Sigmoid colon (tissue), 4 donors: Measurements from ENCODE around the gene IFNA13.

Source experiments
- EP300 ChIP-seq, 4 donors: sonication (generic); formaldehyde crosslinking; IDR thresholded peaks; one replicate each; pipeline ENCODE4 v1.6.1; 2017; ENCODE audit warnings: antibody characterized with exemption in 4 of 4
- POLR2A ChIP-seq, 2 donors: fragments of 450-650 bp; IDR thresholded peaks; one replicate each; pipeline ENCODE4 v1.6.1; 2016; ENCODE audit warnings: antibody characterized with exemption in 2 of 2, mild to moderate bottlenecking in 2 of 2, moderate library complexity in 2 of 2
- POLR2AphosphoS5 ChIP-seq, 4 donors: sonication (generic); formaldehyde crosslinking; IDR thresholded peaks; one replicate each; pipeline ENCODE4 v1.6.1; 2017; ENCODE audit warnings: antibody characterized with exemption in 4 of 4
- TF ChIP-seq, protein P1 (sequence below), 4 experiments: fragments of 450-650 bp in 3 of 4; fragments of 200-600 bp in 1 of 4; IDR thresholded peaks; one replicate each; pipeline ENCODE4 v1.5.1; 2016 to 2019; ENCODE audit warnings: antibody characterized with exemption in 4 of 4, mild to moderate bottlenecking in 3 of 4, moderate library complexity in 2 of 4

DNA sequence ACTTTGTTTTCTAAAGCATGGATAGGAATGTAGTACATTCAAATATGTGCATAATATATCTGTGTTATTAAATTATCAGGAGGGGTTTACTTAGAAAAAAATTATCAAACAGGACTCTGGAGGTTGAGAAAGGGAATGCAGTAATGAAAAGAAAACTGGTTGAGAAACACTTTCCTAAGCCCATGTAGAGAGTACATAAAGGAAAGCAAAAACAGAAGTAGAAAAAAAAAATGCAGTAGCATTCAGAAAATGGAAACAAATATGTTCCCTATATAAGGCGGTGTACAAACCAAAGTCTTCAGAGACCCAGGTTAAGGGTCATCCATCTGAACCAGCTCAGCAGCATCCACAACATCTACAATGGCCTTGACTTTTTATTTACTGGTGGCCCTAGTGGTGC lies 41.0 kb upstream of the IFNA13 start, which contains the start of gene IFNA8:
- TF ChIP-seq, protein P1, sequence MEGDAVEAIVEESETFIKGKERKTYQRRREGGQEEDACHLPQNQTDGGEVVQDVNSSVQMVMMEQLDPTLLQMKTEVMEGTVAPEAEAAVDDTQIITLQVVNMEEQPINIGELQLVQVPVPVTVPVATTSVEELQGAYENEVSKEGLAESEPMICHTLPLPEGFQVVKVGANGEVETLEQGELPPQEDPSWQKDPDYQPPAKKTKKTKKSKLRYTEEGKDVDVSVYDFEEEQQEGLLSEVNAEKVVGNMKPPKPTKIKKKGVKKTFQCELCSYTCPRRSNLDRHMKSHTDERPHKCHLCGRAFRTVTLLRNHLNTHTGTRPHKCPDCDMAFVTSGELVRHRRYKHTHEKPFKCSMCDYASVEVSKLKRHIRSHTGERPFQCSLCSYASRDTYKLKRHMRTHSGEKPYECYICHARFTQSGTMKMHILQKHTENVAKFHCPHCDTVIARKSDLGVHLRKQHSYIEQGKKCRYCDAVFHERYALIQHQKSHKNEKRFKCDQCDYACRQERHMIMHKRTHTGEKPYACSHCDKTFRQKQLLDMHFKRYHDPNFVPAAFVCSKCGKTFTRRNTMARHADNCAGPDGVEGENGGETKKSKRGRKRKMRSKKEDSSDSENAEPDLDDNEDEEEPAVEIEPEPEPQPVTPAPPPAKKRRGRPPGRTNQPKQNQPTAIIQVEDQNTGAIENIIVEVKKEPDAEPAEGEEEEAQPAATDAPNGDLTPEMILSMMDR (IDR thresholded peaks at IDR 0.05) = no peak
- no peak for TF ChIP-seq POLR2A (IDR thresholded peaks at IDR 0.05)
- no peak for TF ChIP-seq EP300 (IDR thresholded peaks at IDR 0.05)
- no peak for TF ChIP-seq POLR2AphosphoS5 (IDR thresholded peaks at IDR 0.05)
